WERI-Rb-1 (cell line): Measurements from ENCODE around the gene RPS8.

Experiments
- DNase-seq: peaks from one replicate; pipeline ENCODE4 v3.0.0-alpha.2; 2020
- H3K27ac ChIP-seq: fragments of 250-450 bp; sonication (Bioruptor Pico); 2 replicates; pipeline ENCODE4 v1.5.1; 2020; ENCODE audit warnings: mild to moderate bottlenecking, moderate library complexity
- H3K27me3 ChIP-seq: fragments of 250-450 bp; sonication (Bioruptor Pico); 2 replicates; pipeline ENCODE4 v1.5.1; 2021; ENCODE audit warnings: mild to moderate bottlenecking, low read depth, moderate library complexity; ENCODE audit not compliant: insufficient read depth, severe bottlenecking
- H3K36me3 ChIP-seq: fragments of 250-450 bp; sonication (Bioruptor Pico); 2 replicates; pipeline ENCODE4 v1.5.1; 2020; ENCODE audit warnings: mild to moderate bottlenecking, moderate library complexity
- H3K4me3 ChIP-seq: 2 replicates; pipeline ENCODE4 v1.5.1; 2011; ENCODE audit warnings: low read depth, mild to moderate bottlenecking, control low read depth, low read length
- H3K9me3 ChIP-seq: fragments of 250-450 bp; sonication (Bioruptor Pico); 2 replicates; pipeline ENCODE4 v1.5.1; 2021; ENCODE audit warnings: mild to moderate bottlenecking, moderate library complexity; ENCODE audit not compliant: severe bottlenecking
- TF ChIP-seq, protein P1 (sequence below): IDR thresholded peaks from 2 replicates; pipeline ENCODE4 v1.5.1; 2011; ENCODE audit warnings: low read depth, mild to moderate bottlenecking, control low read depth, inconsistent platforms, low read length

RPS8 gene

DNA sequence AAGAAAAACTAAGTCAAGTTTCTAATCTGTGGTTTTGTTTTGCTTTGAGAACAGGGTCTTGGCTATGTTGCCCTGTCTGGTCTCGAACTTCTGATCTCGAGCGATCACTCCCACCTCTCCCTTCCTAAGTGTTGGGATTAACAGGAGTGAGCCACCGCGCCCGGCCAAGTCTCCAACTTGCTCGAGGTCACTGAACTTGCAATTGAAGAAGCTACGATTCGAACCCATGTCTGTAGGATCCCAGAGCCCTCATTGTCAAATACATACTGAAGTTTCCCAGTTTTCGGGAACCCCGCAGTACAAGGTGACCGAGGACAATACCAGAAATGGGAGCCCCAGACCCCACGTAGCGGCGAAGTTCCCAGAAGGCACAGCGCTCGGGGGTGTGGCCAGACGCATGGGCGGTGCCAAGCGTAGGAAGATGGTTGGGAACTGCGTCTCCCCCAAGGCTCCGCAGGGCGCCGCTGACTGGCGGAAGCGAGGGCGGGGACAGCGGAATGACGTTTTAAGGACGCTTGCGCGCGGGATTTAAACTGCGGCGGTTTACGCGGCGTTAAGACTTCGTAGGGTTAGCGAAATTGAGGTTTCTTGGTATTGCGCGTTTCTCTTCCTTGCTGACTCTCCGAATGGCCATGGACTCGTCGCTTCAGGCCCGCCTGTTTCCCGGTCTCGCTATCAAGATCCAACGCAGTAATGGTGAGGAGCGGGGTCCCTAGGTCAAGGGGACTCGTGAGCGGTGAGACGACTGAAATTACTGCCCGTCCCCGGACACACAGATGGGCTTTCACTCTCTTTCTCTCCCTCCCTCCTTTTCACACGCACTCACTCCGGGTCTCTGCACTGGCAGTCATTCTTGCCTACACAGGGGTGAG is 35.8 kb upstream of the RPS8 start, which contains the start of gene KIF2C:
TSS of gene KIF2C (plus strand) at position 531 of the 872 bp plus-strand sequence. CDS start at position 627, 96 bp downstream.
- Histone ChIP-seq H3K9me3 (peaks cover 2% of the 10 kb centered on the region), H3K27ac (peak within 1 kb of the TSS; percentile 89), H3K36me3 (peaks cover 34% of the 10 kb centered on the region), H3K27me3 (no peaks in the 10 kb centered on the region), H3K4me3 (peak within 1 kb of the TSS; percentile 83)
- peak; percentile 98 for DNase-seq
- TF ChIP-seq, protein P1, sequence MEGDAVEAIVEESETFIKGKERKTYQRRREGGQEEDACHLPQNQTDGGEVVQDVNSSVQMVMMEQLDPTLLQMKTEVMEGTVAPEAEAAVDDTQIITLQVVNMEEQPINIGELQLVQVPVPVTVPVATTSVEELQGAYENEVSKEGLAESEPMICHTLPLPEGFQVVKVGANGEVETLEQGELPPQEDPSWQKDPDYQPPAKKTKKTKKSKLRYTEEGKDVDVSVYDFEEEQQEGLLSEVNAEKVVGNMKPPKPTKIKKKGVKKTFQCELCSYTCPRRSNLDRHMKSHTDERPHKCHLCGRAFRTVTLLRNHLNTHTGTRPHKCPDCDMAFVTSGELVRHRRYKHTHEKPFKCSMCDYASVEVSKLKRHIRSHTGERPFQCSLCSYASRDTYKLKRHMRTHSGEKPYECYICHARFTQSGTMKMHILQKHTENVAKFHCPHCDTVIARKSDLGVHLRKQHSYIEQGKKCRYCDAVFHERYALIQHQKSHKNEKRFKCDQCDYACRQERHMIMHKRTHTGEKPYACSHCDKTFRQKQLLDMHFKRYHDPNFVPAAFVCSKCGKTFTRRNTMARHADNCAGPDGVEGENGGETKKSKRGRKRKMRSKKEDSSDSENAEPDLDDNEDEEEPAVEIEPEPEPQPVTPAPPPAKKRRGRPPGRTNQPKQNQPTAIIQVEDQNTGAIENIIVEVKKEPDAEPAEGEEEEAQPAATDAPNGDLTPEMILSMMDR = no peak

DNA sequence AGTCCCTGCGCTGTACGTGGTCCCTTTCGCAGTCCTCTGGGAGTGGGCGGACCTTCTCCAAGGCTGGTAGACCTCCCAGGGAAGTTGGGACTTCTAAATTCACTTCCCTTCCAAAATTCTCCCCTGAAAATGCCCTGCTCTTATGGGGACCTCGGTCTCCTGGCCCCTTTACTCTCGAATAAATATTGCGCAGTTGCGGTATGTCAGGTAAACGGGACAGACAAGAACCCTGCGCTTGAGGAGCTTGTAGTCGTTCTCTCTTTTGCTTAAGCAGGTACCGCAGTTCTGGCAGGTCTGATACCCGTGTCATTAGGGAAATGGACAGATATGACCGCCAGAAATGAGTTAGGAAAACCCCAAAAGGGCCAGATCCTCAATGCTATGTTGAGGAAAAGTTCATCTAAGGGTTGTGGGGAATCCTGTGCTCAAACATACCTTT is 35.1 kb upstream of the RPS8 start:
- Histone ChIP-seq H3K4me3 (peak overlapping the region; percentile 83), H3K27me3 (no peaks in the 10 kb centered on the region), H3K9me3 (peaks cover 2% of the 10 kb centered on the region), H3K27ac (peak overlapping the region; percentile 89), H3K36me3 (peaks cover 36% of the 10 kb centered on the region)
- TF ChIP-seq, protein P1 = no peak
- no peak for DNase-seq

DNA sequence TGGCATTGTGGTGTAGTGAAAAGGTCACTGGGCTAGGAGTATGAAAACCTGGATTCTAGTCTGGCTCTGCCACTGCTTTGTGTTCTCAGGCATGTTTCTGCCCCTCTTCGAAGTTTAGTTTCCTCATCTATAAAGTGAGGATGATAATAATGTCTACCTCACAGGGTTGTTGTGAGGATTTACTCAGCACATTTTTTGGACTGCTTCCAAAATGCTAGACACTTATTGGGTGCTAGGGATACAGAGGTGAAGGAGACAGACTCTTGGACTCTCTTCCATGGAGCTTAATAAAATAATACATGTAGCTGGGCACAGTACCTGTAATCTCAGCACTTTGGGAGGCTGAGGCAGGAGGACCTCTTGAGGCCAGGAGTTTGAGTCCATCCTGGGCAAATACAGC is 32.1 kb upstream of the RPS8 start:
- Histone ChIP-seq H3K4me3 (no peak overlapping the region), H3K27ac (no peak overlapping the region), H3K36me3 (peaks cover 64% of the 10 kb centered on the region), H3K27me3 (no peaks in the 10 kb centered on the region), H3K9me3 (no peaks in the 10 kb centered on the region)
- TF ChIP-seq, protein P1 = no peak
- DNase-seq = no peak

DNA sequence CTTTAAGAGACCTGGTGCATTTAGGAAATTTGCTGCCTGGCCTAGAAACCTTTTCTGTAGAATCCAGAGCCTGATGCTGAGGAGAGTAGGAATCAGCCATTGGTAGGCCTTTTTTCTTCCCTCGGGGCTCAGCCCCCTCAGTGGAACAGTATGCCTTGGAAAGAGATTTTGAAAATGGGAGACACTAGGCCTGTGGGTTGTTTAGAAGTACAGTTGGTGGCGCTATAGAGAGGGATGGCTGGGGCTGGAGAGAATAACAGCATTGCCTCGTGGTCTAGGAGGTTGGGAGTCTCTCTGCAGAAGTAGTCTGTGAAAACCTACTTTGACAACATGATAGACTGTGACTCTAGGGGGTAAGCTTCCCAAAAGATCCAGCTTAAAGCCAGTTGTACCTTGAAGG is 27.5 kb upstream of the RPS8 start:
- Histone ChIP-seq H3K4me3 (no peak overlapping the region), H3K27me3 (no peaks in the 10 kb centered on the region), H3K27ac (no peak overlapping the region), H3K36me3 (peaks cover 77% of the 10 kb centered on the region), H3K9me3 (no peaks in the 10 kb centered on the region)
- TF ChIP-seq, protein P1 = 0 out of 2 replicates have a peak, but pooled peaks have one; percentile 18
- DNase-seq = no peak

DNA sequence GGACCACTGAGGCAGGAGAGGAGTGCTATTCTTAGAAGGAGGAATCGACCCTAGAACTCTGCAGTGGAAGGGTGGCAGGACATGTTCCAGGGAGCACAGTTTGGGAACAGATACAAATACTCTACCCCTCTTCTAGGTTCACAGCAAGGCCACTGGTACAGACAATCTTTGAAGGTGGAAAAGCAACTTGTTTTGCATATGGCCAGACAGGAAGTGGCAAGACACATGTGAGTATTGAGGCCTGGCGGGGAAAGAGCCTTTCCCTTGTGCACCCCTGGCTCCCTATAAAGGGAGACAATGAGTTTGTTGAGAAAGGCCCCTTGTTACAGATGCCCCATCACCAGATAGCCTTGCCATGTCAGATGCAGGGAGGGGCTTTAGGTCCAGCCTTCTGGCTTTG is 17.9 kb upstream of the RPS8 start:
- no peak overlapping the region for H3K27ac ChIP-seq
- no peak for DNase-seq
- TF ChIP-seq, protein P1 = no peak
- H3K36me3 ChIP-seq = peaks cover 94% of the 10 kb centered on the region
- H3K27me3 ChIP-seq = no peaks in the 10 kb centered on the region
- no peak overlapping the region for H3K4me3 ChIP-seq
- H3K9me3 ChIP-seq = no peaks in the 10 kb centered on the region
